ENCODE data around the gene MYLK.
"Not testable (repeated sequence)": the region's sequence is repeated elsewhere in the genome, so short reads cannot be mapped to it uniquely, and the experiment has no call there.

Gene MYLK

DNA sequence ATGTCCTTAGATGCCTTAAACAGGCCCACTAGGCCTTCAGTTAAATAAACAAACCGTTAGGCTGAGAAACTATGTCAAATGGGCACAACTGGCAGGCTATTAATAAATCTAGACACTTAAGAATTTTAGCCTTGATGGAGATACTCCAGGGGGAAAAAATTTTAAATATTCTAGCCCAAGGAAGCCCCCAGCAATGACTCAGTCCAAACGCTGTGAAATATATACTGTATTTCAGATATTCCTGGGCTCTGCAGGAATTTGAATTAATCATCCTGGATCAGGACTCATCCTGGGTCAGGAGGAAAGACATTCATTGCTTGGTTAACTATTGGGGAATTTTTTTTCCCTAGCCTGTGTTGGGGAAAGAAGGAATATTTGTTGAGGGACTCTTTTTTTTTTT, 166.7 kb downstream of the MYLK start:
- DNase-seq: not testable (repeated sequence)

DNA sequence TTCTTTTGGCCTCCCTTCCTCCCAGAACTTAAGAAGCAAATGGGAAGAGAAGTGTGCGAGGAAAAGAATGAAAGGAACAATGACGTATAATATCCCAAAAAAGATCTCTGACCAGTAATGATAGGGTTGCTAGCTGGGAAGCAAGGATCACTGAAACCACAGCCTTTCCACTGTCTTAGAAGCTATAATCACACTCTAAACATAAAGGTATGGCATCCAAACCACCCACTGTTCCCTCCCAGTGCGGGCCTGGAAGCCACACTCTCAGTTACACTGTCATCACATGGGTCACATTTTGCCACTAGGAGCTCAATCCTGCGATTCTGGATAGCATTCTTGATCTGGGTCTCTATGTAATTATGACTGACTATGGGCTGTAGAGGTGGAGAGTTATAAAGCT, 167.7 kb downstream of the MYLK start:
- no peak for DNase-seq

DNA sequence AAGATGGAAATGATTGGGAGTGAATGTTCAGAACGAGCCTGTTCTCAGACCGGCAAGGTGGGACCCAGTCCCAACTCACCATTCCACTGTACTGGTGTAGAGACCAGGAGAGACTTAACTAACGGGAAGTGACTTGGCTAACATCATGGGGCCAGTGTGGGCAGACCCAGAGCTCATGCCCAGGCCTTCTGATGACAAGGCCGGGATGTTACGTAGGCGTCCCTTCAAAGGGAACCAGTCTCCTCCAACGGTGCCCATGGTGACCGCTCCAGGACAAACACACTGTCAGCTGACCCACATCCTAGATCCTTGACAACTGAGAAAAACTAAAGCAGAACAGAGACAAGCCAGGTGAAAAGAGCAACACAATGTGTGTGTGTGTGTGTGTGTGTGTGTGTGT, 170.9 kb downstream of the MYLK start:
- no peak for DNase-seq

DNA sequence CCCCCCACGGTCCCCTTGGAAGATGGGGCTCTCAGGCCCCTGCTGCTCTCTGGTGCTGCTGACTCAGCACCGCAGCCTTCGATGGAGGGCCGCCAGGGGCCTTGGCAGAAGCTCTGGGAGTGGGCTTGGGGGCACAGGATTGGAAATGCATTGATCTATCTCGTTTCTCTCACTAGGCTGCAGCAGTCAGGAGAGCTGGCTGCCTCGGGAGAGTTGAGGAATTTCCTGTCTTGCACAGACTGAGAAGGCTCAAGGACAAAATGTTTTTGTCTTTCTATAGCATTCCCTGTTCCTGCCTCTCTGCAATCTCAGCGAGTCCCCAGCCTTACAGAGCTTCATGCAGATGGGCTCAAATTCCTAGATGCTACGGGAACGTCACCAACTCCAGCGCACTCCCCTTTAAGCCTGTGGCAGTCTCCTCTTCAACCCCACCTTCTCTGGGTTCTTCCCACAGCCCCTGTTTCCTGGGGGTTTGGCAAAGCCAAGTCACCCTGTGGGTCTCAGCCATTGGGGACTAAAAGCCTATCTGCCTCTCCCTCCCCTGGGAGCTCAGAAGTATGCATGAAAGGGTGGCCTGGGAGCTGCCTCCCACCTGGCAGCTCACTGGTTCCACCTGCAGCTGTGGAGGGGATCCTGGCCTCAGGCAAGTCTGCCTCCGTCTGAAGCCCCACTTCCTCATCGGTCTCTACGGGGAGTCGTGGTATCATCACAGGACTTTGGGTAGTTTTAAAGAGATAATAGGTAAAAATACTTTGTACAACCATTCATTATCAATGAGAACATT, 171.9 kb downstream of the MYLK start:
- DNase-seq: no peak

DNA sequence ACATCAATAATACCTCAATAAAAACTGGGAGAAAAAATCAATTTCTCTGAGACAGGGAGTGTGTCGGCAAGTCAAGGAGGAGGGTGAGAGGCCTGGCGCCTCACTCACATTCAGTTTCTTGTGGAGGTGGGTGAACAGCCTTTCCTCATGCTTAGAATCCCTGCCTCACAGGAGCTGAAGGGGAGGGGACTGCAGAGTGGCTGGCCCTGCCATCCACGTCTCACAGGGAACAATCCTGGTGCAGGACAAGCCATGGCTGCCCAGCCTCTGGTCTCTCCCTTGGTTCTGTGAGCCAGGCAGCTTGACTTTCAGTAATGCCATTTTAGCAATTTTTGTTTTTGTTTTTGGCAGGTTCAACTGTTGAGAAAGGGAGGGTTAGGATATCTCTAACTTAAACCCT, 172.8 kb downstream of the MYLK start:
- DNase-seq: no peak

DNA sequence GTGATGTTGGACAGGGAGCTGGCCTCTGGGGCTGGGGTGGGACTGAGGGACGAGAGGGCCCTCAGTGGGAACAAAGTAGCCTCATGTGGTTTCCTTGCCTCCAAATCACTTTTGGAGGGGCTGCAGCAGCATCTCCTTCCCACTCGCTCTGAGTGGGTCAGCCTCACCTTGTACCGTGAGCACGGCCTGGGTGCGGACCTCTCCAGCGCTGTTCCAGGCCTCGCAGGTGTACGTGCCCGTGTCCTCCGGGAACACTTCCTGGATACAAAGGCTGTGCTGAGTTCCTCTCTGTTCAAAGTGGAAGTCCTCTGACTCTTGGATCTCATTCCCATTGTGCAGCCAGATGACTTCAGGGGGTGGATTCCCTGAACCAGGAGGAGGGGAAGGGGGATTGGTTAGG, 175.6 kb downstream of the MYLK start:
- DNase-seq: no peak

DNA sequence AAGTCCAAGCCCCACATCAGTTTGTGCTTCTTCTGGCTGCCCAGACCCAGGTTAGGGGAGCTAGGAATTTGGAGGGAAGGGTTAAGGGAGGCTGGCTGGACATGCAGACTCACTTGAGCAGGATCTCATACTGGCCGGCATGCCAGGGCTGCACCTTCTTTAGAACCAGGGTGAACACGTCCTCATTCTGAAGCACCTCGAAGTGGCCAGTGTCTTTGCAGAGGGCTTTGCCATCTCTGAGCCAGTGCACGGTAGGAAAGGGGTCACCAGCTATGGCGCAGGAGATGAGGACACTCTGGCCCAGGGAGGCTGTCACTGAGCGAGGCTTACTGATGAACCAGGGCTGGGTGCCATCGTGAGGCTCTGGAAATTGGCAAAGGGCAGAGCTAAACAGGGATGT, 176.5 kb downstream of the MYLK start:
- not testable (repeated sequence) for DNase-seq

DNA sequence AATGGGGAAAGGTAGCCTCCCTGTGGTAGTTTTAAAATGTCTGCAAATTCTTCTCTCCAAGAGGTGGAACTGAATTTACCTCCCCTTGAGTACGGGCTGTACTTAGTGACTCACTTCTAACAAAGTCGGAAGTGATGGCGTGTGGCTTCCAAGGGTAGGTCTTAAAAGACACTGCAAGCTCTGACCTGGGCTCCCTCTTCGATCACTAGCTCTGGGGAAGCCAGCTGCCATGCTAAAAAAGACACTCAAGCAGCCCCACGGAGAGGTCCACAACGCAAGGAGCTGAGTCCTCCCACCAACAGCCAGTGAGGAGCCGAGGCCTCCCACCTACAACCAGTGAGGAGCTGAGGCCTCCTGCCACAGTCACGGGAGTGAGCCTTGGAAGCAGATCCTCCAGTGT, 177.3 kb downstream of the MYLK start:
- no peak for DNase-seq

DNA sequence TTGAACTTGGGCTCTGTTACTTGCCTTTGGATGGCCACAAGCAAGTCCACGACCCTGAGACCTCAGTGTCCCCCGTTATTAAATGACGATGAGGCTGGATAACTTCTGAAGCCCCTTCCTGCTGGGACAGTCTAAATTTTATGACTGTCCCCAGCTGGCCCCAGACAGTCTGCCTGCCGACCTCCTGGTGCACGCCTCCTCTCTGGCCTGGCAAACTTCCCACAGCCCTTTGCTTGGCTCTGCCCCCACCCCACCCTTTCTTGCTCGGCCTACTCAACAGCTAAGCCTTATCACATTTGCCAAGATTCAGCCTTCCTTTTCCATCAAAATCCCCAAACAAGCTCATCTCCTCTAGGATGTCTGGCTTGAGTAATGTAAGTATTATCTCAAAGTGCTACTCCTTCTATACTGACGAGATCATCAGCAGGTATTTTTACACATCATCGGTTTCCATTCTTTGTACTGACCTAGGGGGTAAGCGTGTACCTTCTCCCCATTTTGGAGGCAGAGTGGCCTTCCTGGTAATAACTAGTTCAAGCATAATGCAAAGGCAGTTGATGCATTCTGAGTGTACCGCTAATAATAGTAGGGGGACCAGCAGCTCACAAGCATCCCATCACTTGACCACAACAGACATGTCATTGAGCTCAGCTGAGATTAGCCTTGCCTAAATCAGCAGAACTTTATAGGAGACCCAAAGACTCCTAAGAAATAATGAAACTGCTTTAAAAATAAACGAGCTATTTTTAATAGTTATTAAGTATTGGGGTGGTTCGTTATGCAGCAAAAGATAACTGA, 178.4 kb downstream of the MYLK start:
- DNase-seq: no peak

DNA sequence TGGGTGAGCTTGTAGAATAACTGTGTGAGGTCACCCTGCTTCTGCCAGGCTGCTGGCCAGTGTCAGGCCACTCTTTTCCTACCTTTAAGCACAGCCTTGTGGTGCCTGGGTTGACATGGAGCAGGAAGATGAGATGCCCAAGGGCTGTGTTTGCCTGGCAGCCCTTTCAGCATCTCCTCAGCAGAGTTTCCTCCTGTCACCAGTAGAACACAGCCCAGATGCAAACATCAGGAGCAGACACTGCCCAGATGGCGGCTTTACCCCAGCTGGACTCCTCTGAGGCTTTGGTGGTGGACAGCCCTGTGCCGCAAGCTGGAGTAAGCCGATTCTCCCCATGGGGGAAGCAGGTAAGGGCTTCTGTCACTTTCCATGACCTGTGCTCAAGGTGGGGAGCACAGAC, 180.5 kb downstream of the MYLK start:
- not testable (repeated sequence) for DNase-seq

DNA sequence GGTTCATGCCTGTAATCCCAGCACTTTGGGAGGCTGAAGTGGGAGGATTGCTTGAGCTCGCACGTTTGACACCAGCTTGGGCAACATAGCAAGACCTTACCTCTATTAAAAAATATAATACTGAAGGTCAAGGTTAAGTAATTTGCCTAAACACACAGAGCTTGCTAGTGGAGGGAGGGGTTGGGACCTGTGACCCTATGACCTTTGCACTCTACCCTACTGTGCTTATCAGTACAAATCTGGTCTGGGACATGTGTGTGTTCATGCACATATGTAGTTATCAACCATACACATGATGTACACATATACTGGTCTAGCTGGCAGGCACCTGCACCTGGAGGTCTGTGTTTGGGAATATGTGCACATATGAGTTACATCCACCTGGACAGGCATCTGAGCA, 181.4 kb downstream of the MYLK start:
- no peak for DNase-seq

DNA sequence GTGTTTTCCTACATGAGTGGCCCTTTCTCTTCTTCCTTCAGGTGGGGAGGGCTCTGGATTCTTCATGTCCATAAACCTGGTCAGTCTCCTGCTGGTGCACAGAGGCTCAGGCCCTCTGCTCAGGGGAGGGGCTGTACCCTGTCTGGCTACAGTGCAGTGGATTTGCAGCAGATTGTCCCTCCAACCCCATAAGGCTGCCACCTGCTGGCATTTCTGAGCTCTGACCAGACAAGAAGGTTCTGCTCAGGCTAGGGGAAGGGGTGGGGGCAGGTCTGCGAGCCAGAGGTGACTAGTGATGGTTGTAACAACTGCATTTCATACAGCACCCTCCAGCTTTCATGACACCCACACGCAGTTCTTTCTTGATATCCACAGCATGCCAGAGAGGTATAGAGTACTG, 182.1 kb downstream of the MYLK start:
- DNase-seq: not testable (repeated sequence)

DNA sequence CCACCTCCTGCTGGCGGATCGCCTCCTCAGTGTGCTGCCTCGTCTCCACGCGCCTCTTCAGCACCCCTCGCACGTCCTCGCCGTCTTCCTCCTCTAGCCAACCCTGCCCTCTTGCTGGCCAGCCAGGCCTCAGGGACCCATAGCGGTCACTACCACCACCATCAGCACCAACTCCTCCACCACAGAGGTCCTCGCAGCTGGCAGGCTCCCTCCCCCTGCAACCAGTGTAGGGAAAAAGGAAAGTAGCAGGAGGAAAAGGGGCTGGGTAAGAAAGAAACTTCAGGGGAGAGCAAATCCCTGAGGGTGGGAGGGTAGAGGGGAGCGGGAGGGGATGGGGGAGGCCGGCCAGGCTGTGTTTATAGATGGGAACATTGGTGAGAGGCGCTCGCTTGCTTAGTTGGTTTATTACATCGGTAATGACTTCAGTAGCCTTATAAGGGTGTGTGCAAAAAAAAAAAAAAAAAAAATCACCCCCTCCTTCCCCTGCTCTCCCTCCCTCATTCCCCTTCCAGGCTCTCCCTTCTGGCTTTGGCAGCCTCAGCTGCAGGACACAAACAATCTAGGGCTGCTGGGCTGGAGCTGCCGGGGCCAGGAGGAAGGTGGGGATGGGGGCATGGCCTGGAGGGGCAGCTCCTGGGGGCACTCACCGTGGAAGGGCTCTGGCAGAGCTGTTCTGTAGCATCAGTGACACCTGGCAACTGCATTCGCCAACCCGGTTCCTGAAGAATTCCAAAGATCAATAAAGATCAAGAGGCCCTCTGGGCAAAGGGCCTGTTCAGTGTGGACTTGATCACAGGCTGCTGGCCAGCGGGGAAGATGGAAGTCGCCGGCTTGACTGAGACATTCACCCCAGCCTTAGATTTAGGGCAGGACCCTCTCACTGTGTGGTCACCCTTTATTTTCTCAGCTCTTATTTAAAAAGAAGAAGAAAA, 183.1 kb downstream of the MYLK start:
- no peak for DNase-seq

DNA sequence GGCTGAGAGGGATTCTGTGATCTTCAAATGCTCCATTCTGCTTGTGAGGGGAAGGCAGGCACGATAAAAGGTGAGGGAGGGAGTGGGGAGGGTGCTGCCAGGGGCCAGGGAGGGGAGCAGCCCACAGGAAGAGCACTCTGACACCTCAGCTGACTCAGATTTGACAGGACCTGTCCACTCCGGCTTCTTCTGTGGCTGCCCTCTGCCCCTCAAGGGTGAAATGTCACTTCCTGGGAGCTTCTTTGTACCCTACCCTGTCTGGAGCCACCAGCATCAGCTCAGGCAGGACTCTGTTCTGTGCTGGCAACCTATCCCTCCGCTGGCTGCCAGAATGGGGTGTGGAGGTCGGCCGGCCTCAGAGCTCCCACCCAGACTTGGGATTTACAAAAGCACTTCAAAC, 185.3 kb downstream of the MYLK start:
- DNase-seq: no peak

DNA sequence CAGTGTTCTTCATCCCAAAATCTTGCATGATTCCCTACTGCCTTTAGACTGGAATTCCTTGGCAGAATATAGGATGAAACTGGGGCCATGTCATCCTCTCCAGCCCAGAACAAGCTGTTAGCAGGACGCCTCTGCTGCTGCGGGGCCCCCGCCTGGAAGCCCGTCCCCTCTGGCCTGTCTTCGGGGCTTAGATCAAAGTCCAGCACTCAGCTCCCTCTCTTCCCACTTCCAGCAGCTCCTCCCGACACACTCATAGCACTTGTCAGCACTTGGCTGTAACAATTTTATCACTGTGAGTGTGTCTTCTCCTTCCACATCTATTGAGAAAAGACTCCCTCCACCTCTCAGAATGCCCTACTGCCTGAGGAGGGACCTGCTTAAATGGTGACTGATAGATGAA, 187.3 kb downstream of the MYLK start:
- DNase-seq: no peak

DNA sequence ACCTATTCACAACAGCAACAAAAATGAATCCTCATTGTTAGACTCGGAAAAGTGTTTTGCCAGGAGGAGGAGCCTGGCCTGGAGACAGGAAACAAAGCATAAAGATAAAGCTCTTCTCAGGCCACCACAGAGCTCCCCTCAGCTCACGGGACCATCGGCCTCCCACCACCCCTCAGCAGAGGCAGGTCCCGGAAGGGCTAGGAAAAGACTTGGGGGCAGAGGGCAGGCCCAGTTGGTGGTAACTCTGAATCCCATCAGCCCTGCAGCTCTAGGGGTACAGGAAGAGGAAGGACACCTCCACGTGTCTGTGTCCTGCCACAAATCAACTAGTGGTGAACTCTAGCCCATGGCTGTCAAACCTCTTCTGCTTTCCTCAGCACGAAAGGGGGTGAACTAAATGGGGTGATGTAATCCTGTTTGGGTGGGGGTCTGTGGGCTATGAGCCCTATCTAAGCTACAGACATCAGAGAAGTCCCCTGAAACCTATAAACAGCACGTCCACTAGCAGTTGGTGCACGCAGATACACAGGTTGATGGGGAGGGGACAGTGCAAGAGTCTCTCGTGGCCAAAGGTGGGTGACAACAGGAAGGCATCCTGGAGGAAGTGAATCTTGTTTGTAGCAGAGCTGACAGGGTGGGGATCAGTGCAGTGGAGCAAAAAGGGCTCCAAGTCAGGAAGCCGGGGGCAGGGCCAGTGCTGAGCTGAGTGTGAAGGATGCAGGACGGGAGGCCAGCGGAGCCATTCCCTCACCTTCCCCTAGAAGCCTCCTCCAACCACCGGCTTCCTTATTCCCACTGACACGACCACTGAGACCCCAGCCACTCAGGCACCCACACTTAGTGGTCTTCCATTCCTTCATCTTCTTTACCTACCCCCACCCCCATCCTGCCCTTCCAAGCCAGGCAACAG, 188.1 kb downstream of the MYLK start:
- no peak for DNase-seq

DNA sequence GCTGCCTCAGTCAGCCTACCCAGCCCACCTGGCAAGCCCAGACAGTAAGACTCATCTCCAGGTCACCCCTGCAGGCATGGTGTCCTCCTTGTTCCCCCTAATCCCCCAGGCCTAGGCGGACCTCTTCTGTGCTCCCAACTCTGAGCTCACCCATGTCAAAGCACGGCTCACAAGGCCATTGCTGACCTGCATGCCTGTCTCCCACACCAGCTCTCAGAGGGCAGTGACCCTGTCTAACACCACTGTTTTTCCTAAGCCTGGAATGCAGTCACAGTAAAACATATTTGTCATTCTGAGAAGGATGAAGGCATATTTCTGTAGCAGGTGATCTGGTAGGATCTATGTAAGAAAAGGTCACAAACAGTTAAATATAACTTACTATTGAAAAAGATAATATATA, 189.0 kb downstream of the MYLK start:
- no peak for DNase-seq

DNA sequence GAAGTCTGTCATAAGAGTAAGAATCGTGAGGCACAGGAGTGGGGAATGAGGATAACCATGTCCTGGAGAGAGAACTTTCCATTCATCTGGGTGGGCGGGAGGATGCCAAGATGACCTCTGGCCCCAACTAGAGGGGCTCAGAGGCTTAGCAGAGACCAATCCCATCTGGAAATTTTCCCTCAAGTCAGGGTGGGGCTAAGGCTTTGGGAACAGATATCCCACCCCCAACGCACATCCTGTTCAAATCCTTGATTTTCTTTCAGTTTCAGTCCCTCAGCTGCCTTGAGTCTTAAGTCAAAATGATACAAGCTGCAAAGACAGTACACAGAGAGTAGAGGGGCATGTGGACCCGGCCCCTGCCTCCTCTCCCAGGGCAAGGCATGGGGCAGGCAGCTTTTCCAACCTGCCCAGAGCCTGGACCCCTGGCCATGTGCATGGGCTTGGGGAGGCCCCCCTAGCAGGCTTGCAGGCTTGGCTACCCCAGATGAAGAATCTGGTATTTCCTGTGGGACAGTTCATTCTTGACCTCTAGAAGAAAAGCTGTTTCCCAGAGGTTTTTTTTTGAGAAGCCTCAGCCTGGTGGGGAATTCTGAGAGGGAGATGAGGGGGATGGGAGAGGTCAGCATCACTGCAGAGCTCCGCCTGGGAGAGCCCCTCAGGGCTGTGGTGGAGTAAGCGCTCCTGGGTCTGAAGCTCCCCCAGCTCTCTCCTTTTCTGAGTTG, 189.6 kb downstream of the MYLK start:
- no peak for DNase-seq

DNA sequence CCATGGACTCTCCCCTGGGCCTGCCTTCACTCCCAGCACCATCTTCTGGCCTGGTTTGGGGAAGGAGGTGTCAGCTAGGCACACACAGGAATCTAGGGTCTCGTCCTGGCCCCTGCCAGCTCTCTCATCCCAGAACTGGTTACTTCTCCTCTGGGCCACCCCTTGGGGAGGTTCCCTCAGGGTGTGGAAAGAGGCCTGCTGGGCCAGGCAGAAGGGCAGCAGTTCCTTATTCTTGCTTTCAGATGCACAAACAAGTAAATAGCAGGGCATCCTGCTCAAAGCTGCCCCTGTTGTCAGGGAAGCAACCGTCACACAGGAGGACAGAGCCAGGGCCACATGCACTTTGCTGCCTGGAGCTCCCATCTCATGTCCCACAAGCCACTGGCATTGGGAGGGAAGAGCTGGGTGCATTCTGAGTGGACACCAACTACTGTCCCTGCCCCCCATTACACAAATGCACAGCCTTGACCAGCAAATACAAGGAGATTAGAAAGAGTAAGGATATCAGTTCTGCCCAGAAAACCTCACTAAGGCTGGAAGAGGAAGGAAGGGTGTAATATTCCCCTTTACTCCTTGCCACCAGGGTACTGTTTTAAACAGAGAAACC, 190.4 kb downstream of the MYLK start:
- DNase-seq: no peak

DNA sequence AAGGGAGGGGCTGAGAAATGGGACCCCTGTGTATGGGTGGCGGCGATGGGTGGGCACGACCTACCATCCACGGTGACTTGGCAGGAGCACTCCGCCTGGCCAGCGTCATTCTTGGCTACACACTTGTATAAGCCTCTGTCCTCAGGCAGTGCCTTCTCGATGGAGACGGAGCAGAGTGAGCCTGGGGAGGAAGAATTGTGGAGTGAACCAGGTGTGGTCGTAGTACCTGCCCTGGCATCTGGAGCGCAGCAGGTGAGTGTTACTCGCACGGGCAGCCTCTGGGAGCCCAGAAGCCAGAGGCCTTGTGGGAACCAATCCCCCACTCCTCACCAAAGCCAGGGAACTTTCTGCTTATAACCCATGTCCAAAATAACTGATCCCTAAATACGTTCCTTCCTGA, 191.5 kb downstream of the MYLK start:
- no peak for DNase-seq

DNA sequence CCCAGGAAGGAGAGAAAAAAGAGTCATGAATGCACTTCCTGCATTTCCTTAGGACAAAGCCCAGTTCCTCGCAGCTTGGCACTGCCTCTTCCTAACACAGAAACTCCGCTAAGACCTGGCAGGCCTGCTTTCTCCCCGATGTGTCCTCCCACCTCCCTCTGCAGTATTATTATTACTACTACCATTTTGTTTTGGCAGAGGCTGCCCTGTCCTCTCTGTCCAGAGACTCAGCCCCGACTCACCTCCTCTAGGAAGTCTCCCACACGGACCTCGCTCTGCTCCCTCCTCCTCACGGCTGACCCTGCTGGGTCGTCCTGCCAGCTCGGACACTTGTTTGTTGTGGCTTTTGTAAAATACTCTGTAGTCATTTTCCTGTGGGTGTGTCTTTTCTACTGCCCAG, 192.1 kb downstream of the MYLK start:
- DNase-seq: no peak

Measured in bone marrow (tissue), 2 donors.